Measurements from ENCODE around the gene ABTB2.
"Not testable (repeated sequence)": the region's sequence is repeated elsewhere in the genome, so short reads cannot be mapped to it uniquely, and the experiment has no call there.

Gene ABTB2

DNA sequence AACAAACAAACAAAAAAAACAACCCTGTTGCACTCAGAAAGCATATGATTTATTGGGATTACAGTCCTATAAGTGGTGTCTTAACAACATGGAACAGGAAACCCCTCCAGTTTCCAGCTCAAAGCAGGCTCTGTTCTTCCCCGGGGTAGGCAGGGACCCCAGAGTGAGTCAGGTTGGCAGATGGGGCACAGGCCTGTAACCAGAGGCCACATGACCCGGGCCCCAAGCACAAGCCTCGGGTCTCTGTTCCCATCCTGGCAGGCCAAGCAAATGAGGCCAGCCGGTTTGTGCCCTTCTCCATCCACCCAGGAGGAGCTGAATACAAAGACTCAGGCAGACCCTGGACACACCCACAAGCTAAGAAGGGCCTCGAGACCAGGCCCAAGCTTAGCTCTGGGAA, 176.6 kb downstream of the ABTB2 start:
- Histone ChIP-seq H3K9me3 (ENCODE audit: control insufficient read depth, low read length) (no peaks in the 10 kb centered on the region), H3K27ac (ENCODE audit: insufficient read depth, low read length, poor library complexity, severe bottlenecking) (no peak overlapping the region), H3K4me3 (ENCODE audit: insufficient read depth, low read depth, low read length, poor library complexity, severe bottlenecking) (no peak overlapping the region), H3K4me1 (ENCODE audit: control insufficient read depth, insufficient read depth, low read length, poor library complexity, severe bottlenecking) (no peaks in the 10 kb centered on the region), H3K36me3 (ENCODE audit: control insufficient read depth, insufficient read depth, low read length) (no peaks in the 10 kb centered on the region), H3K27me3 (replicated peaks; ENCODE audit: control insufficient read depth, insufficient read depth, low read length, poor library complexity, severe bottlenecking) (no peaks in the 10 kb centered on the region)
- DNase-seq: no peak

DNA sequence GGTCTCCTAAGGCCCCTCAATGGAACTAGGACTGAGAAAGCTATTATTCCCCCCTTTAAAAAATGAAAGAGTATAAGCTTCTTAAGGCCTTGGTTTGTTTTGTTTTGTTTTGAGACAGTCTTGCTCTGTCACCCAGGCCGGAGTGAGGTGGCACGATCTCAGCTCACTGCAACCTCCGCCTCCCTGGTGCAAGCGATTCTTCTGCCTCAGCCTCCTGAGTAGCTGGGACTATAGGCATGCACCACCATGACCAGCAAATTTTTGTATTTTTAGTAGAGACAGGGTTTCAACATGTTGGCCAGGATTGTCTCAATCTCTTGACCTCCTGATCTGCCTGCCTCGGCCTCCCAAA, 177.0 kb downstream of the ABTB2 start:
- H3K27me3 ChIP-seq (replicated peaks; ENCODE audit: control insufficient read depth, insufficient read depth, low read length, poor library complexity, severe bottlenecking); H3K4me3 ChIP-seq (ENCODE audit: insufficient read depth, low read depth, low read length, poor library complexity, severe bottlenecking); H3K4me1 ChIP-seq (ENCODE audit: control insufficient read depth, insufficient read depth, low read length, poor library complexity, severe bottlenecking); H3K36me3 ChIP-seq (ENCODE audit: control insufficient read depth, insufficient read depth, low read length); DNase-seq; H3K27ac ChIP-seq (ENCODE audit: insufficient read depth, low read length, poor library complexity, severe bottlenecking); H3K9me3 ChIP-seq (ENCODE audit: control insufficient read depth, low read length): not testable (repeated sequence)

- DNase-seq: no peak
- no peaks in the 10 kb centered on the region for H3K27me3 ChIP-seq (replicated peaks; ENCODE audit: control insufficient read depth, insufficient read depth, low read length, poor library complexity, severe bottlenecking)
- no peak overlapping the region for H3K4me3 ChIP-seq (ENCODE audit: insufficient read depth, low read depth, low read length, poor library complexity, severe bottlenecking)
- no peaks in the 10 kb centered on the region for H3K4me1 ChIP-seq (ENCODE audit: control insufficient read depth, insufficient read depth, low read length, poor library complexity, severe bottlenecking)
- no peak overlapping the region for H3K27ac ChIP-seq (ENCODE audit: insufficient read depth, low read length, poor library complexity, severe bottlenecking)
- no peaks in the 10 kb centered on the region for H3K9me3 ChIP-seq (ENCODE audit: control insufficient read depth, low read length)
- no peaks in the 10 kb centered on the region for H3K36me3 ChIP-seq (ENCODE audit: control insufficient read depth, insufficient read depth, low read length)
Observed at GRCh38 chr11:34180040-34180813, 177.6 kb downstream of the ABTB2 start.

- peaks cover 4% of the 10 kb centered on the region for H3K4me1 ChIP-seq (ENCODE audit: control insufficient read depth, insufficient read depth, low read length, poor library complexity, severe bottlenecking)
- H3K9me3 ChIP-seq (ENCODE audit: control insufficient read depth, low read length): no peaks in the 10 kb centered on the region
- H3K36me3 ChIP-seq (ENCODE audit: control insufficient read depth, insufficient read depth, low read length): no peaks in the 10 kb centered on the region
- DNase-seq: no peak
- no peaks in the 10 kb centered on the region for H3K27me3 ChIP-seq (replicated peaks; ENCODE audit: control insufficient read depth, insufficient read depth, low read length, poor library complexity, severe bottlenecking)
- H3K27ac ChIP-seq (ENCODE audit: insufficient read depth, low read length, poor library complexity, severe bottlenecking): no peak overlapping the region
- no peak overlapping the region for H3K4me3 ChIP-seq (ENCODE audit: insufficient read depth, low read depth, low read length, poor library complexity, severe bottlenecking)
Observed at GRCh38 chr11:34179026-34179675, 178.7 kb downstream of the ABTB2 start.

- DNase-seq: no peak
- H3K4me1 ChIP-seq (ENCODE audit: control insufficient read depth, insufficient read depth, low read length, poor library complexity, severe bottlenecking): peaks cover 7% of the 10 kb centered on the region
Observed at GRCh38 chr11:34178209-34178821, 179.5 kb downstream of the ABTB2 start.

GRCh38 chr11:34176751-34177209, 181.0 kb downstream of the ABTB2 start:
- Histone ChIP-seq H3K4me3 (ENCODE audit: insufficient read depth, low read depth, low read length, poor library complexity, severe bottlenecking) (no peak overlapping the region), H3K4me1 (ENCODE audit: control insufficient read depth, insufficient read depth, low read length, poor library complexity, severe bottlenecking) (peaks cover 7% of the 10 kb centered on the region), H3K9me3 (ENCODE audit: control insufficient read depth, low read length) (no peaks in the 10 kb centered on the region), H3K27ac (ENCODE audit: insufficient read depth, low read length, poor library complexity, severe bottlenecking) (no peak overlapping the region), H3K27me3 (replicated peaks; ENCODE audit: control insufficient read depth, insufficient read depth, low read length, poor library complexity, severe bottlenecking) (no peaks in the 10 kb centered on the region), H3K36me3 (ENCODE audit: control insufficient read depth, insufficient read depth, low read length) (no peaks in the 10 kb centered on the region)
- no peak for DNase-seq

More at GRCh38 chr11:34178209-34178821, 179.5 kb downstream of the ABTB2 start:
- Histone ChIP-seq H3K4me3 (ENCODE audit: insufficient read depth, low read depth, low read length, poor library complexity, severe bottlenecking) (no peak overlapping the region), H3K36me3 (ENCODE audit: control insufficient read depth, insufficient read depth, low read length) (no peaks in the 10 kb centered on the region), H3K27ac (ENCODE audit: insufficient read depth, low read length, poor library complexity, severe bottlenecking) (no peak overlapping the region), H3K27me3 (replicated peaks; ENCODE audit: control insufficient read depth, insufficient read depth, low read length, poor library complexity, severe bottlenecking) (no peaks in the 10 kb centered on the region), H3K9me3 (ENCODE audit: control insufficient read depth, low read length) (no peaks in the 10 kb centered on the region)

GRCh38 chr11:34175284-34176019, 182.4 kb downstream of the ABTB2 start:
- no peak for DNase-seq
- Histone ChIP-seq H3K4me3 (ENCODE audit: insufficient read depth, low read depth, low read length, poor library complexity, severe bottlenecking) (no peak overlapping the region), H3K36me3 (ENCODE audit: control insufficient read depth, insufficient read depth, low read length) (no peaks in the 10 kb centered on the region), H3K27ac (ENCODE audit: insufficient read depth, low read length, poor library complexity, severe bottlenecking) (no peak overlapping the region), H3K27me3 (replicated peaks; ENCODE audit: control insufficient read depth, insufficient read depth, low read length, poor library complexity, severe bottlenecking) (no peaks in the 10 kb centered on the region), H3K4me1 (ENCODE audit: control insufficient read depth, insufficient read depth, low read length, poor library complexity, severe bottlenecking) (peaks cover 7% of the 10 kb centered on the region), H3K9me3 (ENCODE audit: control insufficient read depth, low read length) (no peaks in the 10 kb centered on the region)

DNA sequence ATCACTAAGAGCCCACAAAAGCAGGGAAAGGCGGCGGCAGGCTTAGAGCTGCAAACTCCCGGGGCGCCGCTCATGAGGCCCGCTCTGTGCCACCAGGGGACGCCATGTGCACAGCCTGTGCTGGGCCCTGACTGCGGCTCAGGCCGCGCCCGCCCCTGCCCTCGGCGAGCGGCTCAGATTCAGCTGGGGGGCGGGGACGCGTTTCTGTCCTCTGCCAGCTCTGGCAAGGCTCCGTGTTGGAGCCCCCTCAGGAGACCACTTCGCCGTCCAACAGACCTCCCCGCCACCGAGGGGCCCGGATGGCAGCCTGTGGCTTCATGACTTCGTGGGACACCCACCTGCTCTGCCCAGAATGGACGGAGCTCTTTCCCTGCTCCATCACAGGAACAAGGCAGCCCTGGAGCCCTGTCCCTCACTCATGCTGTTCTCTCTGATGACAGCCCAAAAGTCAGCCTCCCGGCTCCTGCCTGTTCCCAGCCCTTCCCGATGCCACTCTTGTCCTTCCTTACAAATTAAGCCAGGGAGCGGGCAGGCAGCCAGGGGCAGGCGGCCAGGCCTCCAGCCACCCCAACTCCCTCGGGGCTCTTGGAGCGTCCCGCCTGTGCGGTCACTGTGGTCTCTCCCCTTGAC, 183.3 kb downstream of the ABTB2 start:
- Histone ChIP-seq H3K27me3 (replicated peaks; ENCODE audit: control insufficient read depth, insufficient read depth, low read length, poor library complexity, severe bottlenecking) (no peaks in the 10 kb centered on the region), H3K36me3 (ENCODE audit: control insufficient read depth, insufficient read depth, low read length) (no peaks in the 10 kb centered on the region), H3K27ac (ENCODE audit: insufficient read depth, low read length, poor library complexity, severe bottlenecking) (no peak overlapping the region), H3K9me3 (ENCODE audit: control insufficient read depth, low read length) (no peaks in the 10 kb centered on the region), H3K4me3 (ENCODE audit: insufficient read depth, low read depth, low read length, poor library complexity, severe bottlenecking) (no peak overlapping the region), H3K4me1 (ENCODE audit: control insufficient read depth, insufficient read depth, low read length, poor library complexity, severe bottlenecking) (peaks cover 7% of the 10 kb centered on the region)
- peak; percentile 52 to 67 (median 62) for DNase-seq

DNA sequence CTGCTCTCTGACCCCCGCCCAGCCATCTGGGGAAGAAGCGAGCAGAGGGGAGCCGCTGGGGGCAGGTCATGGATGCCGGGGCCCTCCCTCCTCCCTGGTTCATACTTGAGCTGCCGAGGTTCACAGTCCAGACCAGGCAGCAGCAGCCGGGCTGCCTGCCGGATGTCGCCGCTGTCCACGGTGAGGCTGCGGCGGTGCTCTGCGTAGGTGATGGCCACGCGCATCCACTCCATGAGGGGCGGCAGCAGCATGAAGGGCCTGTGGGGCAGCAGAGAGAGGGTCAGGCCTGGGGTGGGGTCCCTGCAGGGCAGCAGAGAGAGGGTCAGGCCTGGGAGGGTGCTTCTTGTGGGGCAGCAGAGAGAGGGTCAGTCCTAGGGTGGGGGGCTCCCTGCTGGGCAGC, 184.8 kb downstream of the ABTB2 start:
- Histone ChIP-seq H3K27ac (ENCODE audit: insufficient read depth, low read length, poor library complexity, severe bottlenecking) (no peak overlapping the region), H3K27me3 (replicated peaks; ENCODE audit: control insufficient read depth, insufficient read depth, low read length, poor library complexity, severe bottlenecking) (no peaks in the 10 kb centered on the region), H3K36me3 (ENCODE audit: control insufficient read depth, insufficient read depth, low read length) (no peaks in the 10 kb centered on the region), H3K4me3 (ENCODE audit: insufficient read depth, low read depth, low read length, poor library complexity, severe bottlenecking) (no peak overlapping the region), H3K4me1 (ENCODE audit: control insufficient read depth, insufficient read depth, low read length, poor library complexity, severe bottlenecking) (peaks cover 7% of the 10 kb centered on the region), H3K9me3 (ENCODE audit: control insufficient read depth, low read length) (no peaks in the 10 kb centered on the region)
- DNase-seq: no peak
